Measurements from ENCODE around the gene PDIK1L. TPM values are rescaled to one million over a fixed set of nuclear protein-coding genes. Genes with fewer than 3 reads are reported as not detected.

Gene PDIK1L
- total RNA-seq, 2 experiments from 2014 or later, result 12.9 to 17.2 TPM

- BruUV-seq (replicated peaks), result no TSS peak
- no peaks in the 10 kb centered on the region for H3K79me2 ChIP-seq (ENCODE audit: insufficient read depth, low read depth, low read length)
- H3K4me2 ChIP-seq (ENCODE audit: low read length), result no peak overlapping the region
- TF ChIP-seq CTCF (conservative IDR thresholded peaks at IDR 0.05; ENCODE audit: low read length), result no peak
- TF ChIP-seq EZH2phosphoT487 (IDR thresholded peaks at IDR 0.05; ENCODE audit: borderline replicate concordance, low read depth, low read length), result no peak
- no peak overlapping the region for H2AFZ ChIP-seq (ENCODE audit: low read length)
- H3K9me3 ChIP-seq (ENCODE audit: low read length), result no peaks in the 10 kb centered on the region
- H3K36me3 ChIP-seq (ENCODE audit: insufficient read depth, low read length), result no peaks in the 10 kb centered on the region
- H3K27ac ChIP-seq (ENCODE audit: low read depth, low read length, poor library complexity, severe bottlenecking), result no peak overlapping the region
- H3K4me3 ChIP-seq (ENCODE audit: low read depth, low read length, poor library complexity, severe bottlenecking), result no peak overlapping the region
- CTCF ChIA-PET (ENCODE audit: unreplicated experiment), result no interaction called here
- intact Hi-C loops (cut with micrococcal nuclease; ENCODE audit: unreplicated experiment), result no loop called here
- H3K9me2 ChIP-seq (ENCODE audit: insufficient read depth, low read length), result no peaks in the 10 kb centered on the region
- no peaks in the 10 kb centered on the region; the same call in 1 of the 2 replicates for H4K20me1 ChIP-seq (ENCODE audit: insufficient read depth, low read length)
- no peaks in the 10 kb centered on the region for H3K4me1 ChIP-seq (ENCODE audit: insufficient read depth, low read length, poor library complexity, severe bottlenecking)
- no peak for DNase-seq (ENCODE audit: low spot score)
- POLR2A ChIA-PET, result no interaction called here
Measured at GRCh38 chr1:26148887-26149286, 37.3 kb downstream of the PDIK1L start.

GRCh38 chr1:26153966-26154532, 42.4 kb downstream of the PDIK1L start:
- intact Hi-C loops (cut with micrococcal nuclease; ENCODE audit: unreplicated experiment), result no loop called here
- H3K4me3 ChIP-seq (ENCODE audit: low read depth, low read length, poor library complexity, severe bottlenecking), result no peak overlapping the region
- no peaks in the 10 kb centered on the region for H3K79me2 ChIP-seq (ENCODE audit: insufficient read depth, low read depth, low read length)
- no peak overlapping the region for H2AFZ ChIP-seq (ENCODE audit: low read length)
- no peak overlapping the region for H3K4me2 ChIP-seq (ENCODE audit: low read length)
- no peaks in the 10 kb centered on the region for H3K36me3 ChIP-seq (ENCODE audit: insufficient read depth, low read length)
- TF ChIP-seq EZH2phosphoT487 (IDR thresholded peaks at IDR 0.05; ENCODE audit: borderline replicate concordance, low read depth, low read length) (no peak), CTCF (conservative IDR thresholded peaks at IDR 0.05; ENCODE audit: low read length) (no peak)
- H4K20me1 ChIP-seq (ENCODE audit: insufficient read depth, low read length), result no peaks in the 10 kb centered on the region
- no peak for DNase-seq (ENCODE audit: low spot score)
- no peaks in the 10 kb centered on the region for H3K9me3 ChIP-seq (ENCODE audit: low read length)
- H3K4me1 ChIP-seq (ENCODE audit: insufficient read depth, low read length, poor library complexity, severe bottlenecking), result peaks cover 11% of the 10 kb centered on the region
- H3K9me2 ChIP-seq (ENCODE audit: insufficient read depth, low read length), result no peaks in the 10 kb centered on the region
- BruUV-seq (replicated peaks), result no TSS peak
- ChIA-PET CTCF (ENCODE audit: unreplicated experiment) (no interaction called here), POLR2A (no interaction called here)
- no peak overlapping the region for H3K27ac ChIP-seq (ENCODE audit: low read depth, low read length, poor library complexity, severe bottlenecking)

- H3K27ac ChIP-seq (ENCODE audit: low read depth, low read length, poor library complexity, severe bottlenecking), result no peak overlapping the region
- no peak overlapping the region for H2AFZ ChIP-seq (ENCODE audit: low read length)
- H3K79me2 ChIP-seq (ENCODE audit: insufficient read depth, low read depth, low read length), result no peaks in the 10 kb centered on the region
- POLR2A ChIA-PET, result no interaction called here
- no peak for DNase-seq (ENCODE audit: low spot score)
- no peaks in the 10 kb centered on the region for H3K9me2 ChIP-seq (ENCODE audit: insufficient read depth, low read length)
- TF ChIP-seq CTCF (conservative IDR thresholded peaks at IDR 0.05; ENCODE audit: low read length) (no peak), EZH2phosphoT487 (IDR thresholded peaks at IDR 0.05; ENCODE audit: borderline replicate concordance, low read depth, low read length) (no peak)
- H3K36me3 ChIP-seq (ENCODE audit: insufficient read depth, low read length), result no peaks in the 10 kb centered on the region
- H3K4me1 ChIP-seq (ENCODE audit: insufficient read depth, low read length, poor library complexity, severe bottlenecking), result peaks cover 11% of the 10 kb centered on the region
- no TSS peak for BruUV-seq (replicated peaks)
- no peaks in the 10 kb centered on the region for H4K20me1 ChIP-seq (ENCODE audit: insufficient read depth, low read length)
- intact Hi-C loops (cut with micrococcal nuclease; ENCODE audit: unreplicated experiment), result no loop called here
- no peaks in the 10 kb centered on the region for H3K9me3 ChIP-seq (ENCODE audit: low read length)
- CTCF ChIA-PET (ENCODE audit: unreplicated experiment), result no interaction called here
- no peak overlapping the region for H3K4me3 ChIP-seq (ENCODE audit: low read depth, low read length, poor library complexity, severe bottlenecking)
- H3K4me2 ChIP-seq (ENCODE audit: low read length), result no peak overlapping the region
Measured at GRCh38 chr1:26154750-26155149, 43.1 kb downstream of the PDIK1L start.

Measured in OCI-LY7 (cell line).